NCI-H1694 treated with DMSO at 0.1 percent for 48 hours (cell line): ENCODE measurements around the gene RCSD1.

ENCODE experiments used
- DNase-seq: peaks from one replicate; lab custom pipeline; 2025; lab: John Stamatoyannopoulos, UW

Gene RCSD1

GRCh38 chr1:167666416-167666815 is 36.4 kb downstream of the RCSD1 start:
- no peak for DNase-seq

GRCh38 chr1:167667536-167667935 is 37.5 kb downstream of the RCSD1 start:
- no peak for DNase-seq

GRCh38 chr1:167668108-167668507 is 38.1 kb downstream of the RCSD1 start:
- no peak for DNase-seq

GRCh38 chr1:167669209-167670124 is 39.4 kb downstream of the RCSD1 start:
- DNase-seq = no peak

GRCh38 chr1:167670563-167670962 is 40.5 kb downstream of the RCSD1 start:
- DNase-seq = no peak

- DNase-seq = no peak
These were observed 41.9 kb downstream of the RCSD1 start for GRCh38 chr1:167671727-167672511.

GRCh38 chr1:167672831-167673230 is 42.8 kb downstream of the RCSD1 start:
- DNase-seq = no peak

- no peak for DNase-seq
These were observed 43.2 kb downstream of the RCSD1 start for GRCh38 chr1:167673265-167673664.

- DNase-seq = no peak
These were observed 44.1 kb downstream of the RCSD1 start for GRCh38 chr1:167674156-167674555.

GRCh38 chr1:167675440-167675839 is 45.4 kb downstream of the RCSD1 start:
- DNase-seq = no peak

- no peak for DNase-seq
These were observed 46.3 kb downstream of the RCSD1 start for GRCh38 chr1:167676205-167676915.

- no peak for DNase-seq
These were observed 47.1 kb downstream of the RCSD1 start for GRCh38 chr1:167676916-167677848.

- no peak for DNase-seq
These were observed 48.4 kb downstream of the RCSD1 start for GRCh38 chr1:167678422-167678821.

GRCh38 chr1:167678838-167679237 is 48.8 kb downstream of the RCSD1 start:
- no peak for DNase-seq

- no peak for DNase-seq
These were observed 49.7 kb downstream of the RCSD1 start for GRCh38 chr1:167679714-167680113.

GRCh38 chr1:167681024-167681423 is 51.0 kb downstream of the RCSD1 start:
- DNase-seq = no peak

- no peak for DNase-seq
These were observed 51.5 kb downstream of the RCSD1 start for GRCh38 chr1:167681451-167682098.

GRCh38 chr1:167683226-167683625 is 53.2 kb downstream of the RCSD1 start:
- DNase-seq = no peak

- no peak for DNase-seq
These were observed 53.8 kb downstream of the RCSD1 start for GRCh38 chr1:167683641-167684502.

- DNase-seq = no peak
These were observed 55.8 kb downstream of the RCSD1 start for GRCh38 chr1:167685844-167686243.
